ENCODE measurements around the gene ENGASE.
"Not testable (repeated sequence)": the region's sequence is repeated elsewhere in the genome, so short reads cannot be mapped to it uniquely, and the experiment has no call there.

Gene ENGASE

GRCh38 chr17:79054200-79054960, 20.2 kb upstream of the ENGASE start:
- no peak for DNase-seq

DNA sequence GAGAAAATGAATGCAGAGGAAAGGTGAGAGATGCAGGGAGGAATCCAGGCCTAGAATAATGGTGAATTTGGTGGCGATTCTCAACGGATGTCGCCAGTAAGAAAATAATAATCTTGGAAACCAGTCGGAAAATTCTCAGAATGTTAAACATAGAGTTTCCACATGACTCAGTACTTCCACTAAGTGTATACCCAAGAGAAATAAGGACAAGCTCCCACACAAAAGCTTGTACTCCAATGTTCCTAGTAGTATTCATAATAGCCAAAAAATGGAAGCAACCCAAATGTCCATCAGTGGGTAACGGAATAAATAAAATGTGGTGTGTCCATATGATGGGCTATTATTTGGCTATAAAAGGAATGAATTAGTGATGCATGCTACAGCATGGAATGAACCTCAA, 19.4 kb upstream of the ENGASE start:
- DNase-seq = no peak

DNA sequence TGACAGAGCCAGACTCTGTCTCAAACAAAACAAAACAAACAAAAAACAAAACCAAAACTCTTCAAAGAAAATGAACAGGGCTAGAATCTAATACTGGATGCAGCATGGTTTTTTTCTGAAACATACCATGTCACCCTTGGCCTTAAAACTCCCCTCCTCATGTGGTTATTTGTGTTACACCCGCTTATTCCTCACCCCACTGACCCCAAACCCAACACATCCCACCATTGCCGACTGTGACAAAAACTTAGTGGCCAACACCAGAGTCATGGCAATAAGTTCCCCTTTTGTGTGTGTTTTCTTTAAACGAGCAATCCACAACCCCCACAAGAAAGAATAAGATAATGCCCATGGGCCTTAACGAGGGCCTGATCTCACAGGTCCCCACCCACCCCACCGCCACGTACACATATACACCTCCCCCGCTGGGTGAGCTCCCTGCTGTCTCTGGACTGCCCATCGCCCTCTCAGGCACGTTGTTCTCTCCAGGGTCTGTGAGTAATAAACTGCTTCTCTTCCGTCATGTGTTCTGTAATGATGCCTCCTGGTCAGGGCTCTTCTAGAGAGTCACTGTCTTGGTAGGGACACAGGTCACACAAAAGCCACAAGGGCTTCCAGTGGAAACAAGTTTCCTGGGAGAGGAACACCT, 16.8 kb upstream of the ENGASE start:
- no peak for DNase-seq

- no peak for DNase-seq
These were observed 11.9 kb upstream of the ENGASE start for GRCh38 chr17:79062691-79063090.

GRCh38 chr17:79064026-79064425, 10.6 kb upstream of the ENGASE start:
- no peak for DNase-seq

DNA sequence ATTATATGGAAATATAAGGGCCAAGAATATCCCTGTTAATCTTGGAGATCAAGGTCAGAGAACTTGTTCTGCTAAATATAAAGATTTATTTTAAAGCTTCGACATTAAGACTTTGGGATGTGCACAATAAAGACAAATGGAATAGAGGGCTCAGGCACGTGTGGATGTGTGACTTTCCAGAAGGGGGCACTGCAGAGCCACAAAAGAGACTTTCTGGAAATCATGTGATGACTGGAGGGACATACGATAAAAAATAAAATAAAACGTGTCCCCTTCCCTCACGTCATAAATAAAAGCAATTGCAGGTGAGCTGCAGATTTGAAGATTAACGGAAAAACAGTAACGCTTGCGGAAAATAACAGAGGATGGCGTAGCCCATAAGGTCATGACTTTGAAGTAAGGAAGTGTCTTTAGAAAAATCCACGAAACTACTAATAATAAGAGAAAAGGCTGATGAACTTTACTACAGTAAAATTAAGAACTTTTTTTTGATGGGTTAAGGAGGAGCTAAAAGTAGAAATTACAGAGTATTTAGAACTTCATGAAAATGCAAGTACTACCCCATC, 9.4 kb upstream of the ENGASE start:
- peak; percentile 75 for DNase-seq

DNA sequence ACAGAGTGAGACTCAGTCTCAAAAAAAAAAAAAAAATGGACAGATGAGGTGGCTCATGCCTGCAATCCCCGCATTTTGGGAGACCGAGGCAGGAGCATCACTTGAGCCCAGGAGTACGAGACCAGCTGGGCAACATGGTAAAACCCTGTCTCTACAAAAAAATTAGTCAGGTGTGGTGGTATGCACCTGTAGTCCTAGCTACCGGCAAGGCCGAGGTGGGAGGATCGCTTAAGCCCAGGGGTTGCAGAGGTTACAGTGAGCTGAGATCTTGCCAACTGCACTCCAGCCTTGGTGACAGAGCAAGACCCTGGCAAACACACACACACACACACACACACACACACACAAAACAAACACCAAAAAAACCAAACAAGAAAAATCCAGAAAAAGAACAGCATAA, 7.7 kb upstream of the ENGASE start:
- no peak for DNase-seq

DNA sequence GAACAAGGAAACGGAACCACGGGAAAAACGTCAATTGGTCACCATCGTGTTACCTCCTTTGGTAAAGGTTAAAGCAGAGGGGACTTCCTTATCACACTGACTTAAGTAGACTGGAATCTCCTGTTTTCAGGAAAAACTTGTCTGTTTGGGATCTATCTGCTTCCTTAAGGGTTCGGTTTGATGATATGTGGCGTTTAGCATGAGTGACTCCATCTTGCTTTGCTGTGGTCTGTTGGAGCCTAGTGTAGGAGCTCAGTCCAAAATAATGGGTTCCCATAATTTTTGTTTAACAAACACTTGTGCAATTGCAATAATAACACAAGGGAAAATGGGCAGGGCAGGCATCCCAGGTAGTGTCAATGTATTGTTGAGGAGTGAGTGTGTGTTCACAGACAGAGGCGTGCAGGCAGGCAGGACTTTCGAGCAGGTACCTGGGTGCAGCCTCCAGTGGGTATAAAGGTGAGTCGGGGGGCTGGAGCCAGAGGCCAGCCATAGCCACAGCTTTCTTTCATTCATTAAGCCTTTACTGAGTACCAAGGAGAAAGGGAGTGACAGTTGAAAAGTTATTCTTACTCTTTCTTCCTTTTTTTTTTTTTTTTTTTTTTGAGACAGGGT, 4.3 kb upstream of the ENGASE start:
- no peak for DNase-seq

DNA sequence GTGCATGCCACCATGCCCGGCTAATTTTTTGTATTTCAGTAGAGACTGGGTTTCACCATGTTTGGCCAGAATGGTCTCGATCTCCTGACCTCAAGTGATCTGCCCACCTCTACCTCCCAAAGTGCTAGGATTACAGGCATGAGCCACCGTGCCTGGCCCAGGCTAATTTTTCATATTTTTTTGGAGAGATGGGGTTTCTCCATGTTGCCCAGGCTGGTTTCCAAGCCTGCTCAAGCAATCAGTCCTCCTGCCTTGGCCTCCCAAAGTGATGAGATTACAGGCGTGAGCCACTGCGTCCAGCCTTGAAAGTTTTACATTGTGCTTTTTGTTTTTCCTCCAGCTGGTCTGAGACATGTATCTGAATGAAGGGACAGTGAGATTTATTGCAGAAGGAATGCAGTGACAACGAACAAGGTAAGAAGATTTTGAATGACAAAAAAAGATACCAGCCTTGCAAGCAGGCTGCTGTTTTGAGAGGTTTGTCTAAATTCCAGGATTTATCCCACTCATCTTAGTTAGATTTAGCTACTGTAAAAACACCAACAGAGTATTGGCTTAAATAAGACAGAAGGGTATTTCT, 3.4 kb upstream of the ENGASE start:
- DNase-seq = no peak

- no peak for DNase-seq
These were observed 2.1 kb upstream of the ENGASE start for GRCh38 chr17:79072544-79072943.

GRCh38 chr17:79073016-79073705, 1.5 kb upstream of the ENGASE start:
- no peak for DNase-seq

GRCh38 chr17:79073706-79074088, 927 bp upstream of the ENGASE start:
- no peak for DNase-seq

- not testable (repeated sequence) for DNase-seq
These were observed 439 bp upstream of the ENGASE start for GRCh38 chr17:79074121-79074648.

- DNase-seq = peak; percentile 13
These were observed 774 bp downstream of the ENGASE start for GRCh38 chr17:79075446-79075750.

GRCh38 chr17:79075861-79076406, 1.3 kb downstream of the ENGASE start:
- DNase-seq = no peak

DNA sequence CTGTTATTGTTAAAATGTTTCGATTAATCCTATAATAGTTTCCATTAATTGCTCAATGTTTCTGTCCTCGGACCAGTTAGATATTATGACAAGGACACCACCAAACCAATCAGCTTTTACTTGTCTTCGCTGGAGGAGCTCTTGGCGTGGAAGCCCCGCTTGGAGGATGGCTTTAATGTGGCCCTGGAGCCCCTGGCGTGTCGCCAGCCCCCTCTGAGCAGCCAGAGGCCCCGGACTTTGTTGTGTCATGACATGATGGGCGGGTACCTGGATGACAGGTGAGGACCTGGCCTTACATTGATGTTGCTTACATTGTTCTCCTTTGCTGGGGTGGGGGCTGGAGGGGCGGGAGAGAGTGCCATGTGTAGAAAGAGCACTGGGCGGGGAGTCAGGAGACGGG, 3.0 kb downstream of the ENGASE start:
- DNase-seq = no peak

- no peak for DNase-seq
These were observed 4.0 kb downstream of the ENGASE start for GRCh38 chr17:79078476-79079190.

GRCh38 chr17:79079421-79080200, 5.0 kb downstream of the ENGASE start:
- DNase-seq = no peak

- no peak for DNase-seq
These were observed 5.7 kb downstream of the ENGASE start for GRCh38 chr17:79080349-79080748.

DNA sequence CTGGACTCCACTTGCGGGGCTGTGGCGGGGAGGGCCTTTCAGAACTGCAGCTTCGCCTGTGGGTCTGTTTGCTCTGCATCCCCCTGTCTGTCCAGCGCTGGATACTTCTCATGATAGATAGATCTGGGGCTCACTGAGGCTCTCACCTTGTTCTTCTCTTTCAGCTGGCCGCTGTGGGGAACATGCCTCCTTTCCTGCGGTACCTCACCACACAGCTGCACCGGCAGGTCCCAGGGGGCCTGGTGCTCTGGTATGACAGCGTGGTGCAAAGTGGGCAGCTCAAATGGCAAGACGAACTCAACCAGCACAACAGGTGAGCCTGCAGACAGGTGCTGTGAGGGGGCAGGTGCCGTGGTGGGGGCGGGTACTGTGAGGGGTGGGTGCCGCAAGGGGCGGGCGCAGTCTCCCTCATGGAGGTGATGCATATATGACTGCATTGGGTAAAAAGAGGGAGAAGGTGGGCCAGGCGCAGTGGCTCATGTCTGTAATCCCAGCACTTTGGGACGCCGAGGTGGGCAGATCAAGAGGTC, 6.2 kb downstream of the ENGASE start:
- DNase-seq = no peak
